Endothelial cell of umbilical vein (primary cell): ENCODE measurements around the gene MYL2. TPM values are rescaled to one million over a fixed set of nuclear protein-coding genes. Genes with fewer than 3 reads are reported as not detected.

Experiments used
- BruUV-seq: library from RNA; stranded (reverse); fragments of 400-500 nt; replicated peaks from 2 replicates; lab custom pipeline; 2021; lab: Mats Ljungman, UMichigan
- CTCF ChIA-PET: fragments of 300-600, 350-600 bp; sonication (Branson Sonifier 250); formaldehyde crosslinking; loops from one replicate; lab custom pipeline; 2021; ENCODE audit warnings: antibody characterized with exemption, inconsistent platforms; lab: Charles Lee
- POLR2A ChIA-PET: fragments of 300-600, 350-600 bp; sonication (Branson Sonifier 250); formaldehyde crosslinking; loops from one replicate; lab custom pipeline; 2021; ENCODE audit warnings: antibody characterized with exemption, inconsistent platforms; lab: Charles Lee
- DNase-seq: peaks from one replicate; pipeline ENCODE4 v3.0.0-alpha.2; 2011; ENCODE audit warnings: low read depth, low spot score
- FAIRE-seq: peaks from 2 replicates; lab custom pipeline; 2011; peaks lifted over from hg19 to GRCh38; lab: Jason Lieb, UNC
- H2AFZ ChIP-seq: 2 replicates; pipeline ENCODE4 v1.6.0; 2012; ENCODE audit warnings: low read depth, low read length, control low read depth, inconsistent platforms
- H3K27ac ChIP-seq: 2 replicates; pipeline ENCODE4 v1.5.1; 2011; ENCODE audit warnings: low read depth, mild to moderate bottlenecking, control low read depth, low read length, moderate library complexity; ENCODE audit not compliant: insufficient read depth
- H3K27me3 ChIP-seq, 2 experiments: 2 replicates each; pipeline versions ENCODE4 v1.6.0 to v1.6.1; 2011; ENCODE audit warnings: low read length in 2 of 2, mixed read lengths in 1 of 2; ENCODE audit not compliant: control insufficient read depth in 2 of 2, insufficient read depth in 2 of 2
- H3K36me3 ChIP-seq, 2 experiments: 2 replicates in 1 of 2; 3 replicates in 1 of 2; pipeline ENCODE4 v1.5.1; 2011; ENCODE audit warnings: low read length in 2 of 2, mild to moderate bottlenecking in 1 of 2, moderate library complexity in 1 of 2; ENCODE audit not compliant: control insufficient read depth in 2 of 2, insufficient read depth in 2 of 2; ENCODE audit errors: extremely low read depth in 1 of 2
- H3K4me1 ChIP-seq: 3 replicates; pipeline ENCODE4 v1.5.1; 2011; ENCODE audit warnings: mild to moderate bottlenecking, low read length; ENCODE audit not compliant: control insufficient read depth, insufficient read depth; ENCODE audit errors: extremely low read depth
- H3K4me2 ChIP-seq: 2 replicates; pipeline ENCODE4 v1.6.1; 2011; ENCODE audit warnings: low read length, control low read depth, mixed read lengths; ENCODE audit not compliant: insufficient read depth
- H3K4me3 ChIP-seq, 3 experiments: fragments of 200-600 bp in 1 of 3; sonication (generic), shearing (Covaris generic) in 1 of 3; replicated peaks in 1 of 3; 2 replicates each; pipeline ENCODE4 v1.5.1; 2011 to 2016; ENCODE audit warnings: control low read depth in 3 of 3, low read length in 3 of 3, mild to moderate bottlenecking in 2 of 3, inconsistent platforms in 1 of 3, low read depth in 1 of 3, moderate library complexity in 1 of 3; ENCODE audit not compliant: insufficient read depth in 1 of 3
- H3K79me2 ChIP-seq: 2 replicates; pipeline ENCODE4 v1.6.0; 2012; ENCODE audit warnings: low read length, inconsistent platforms; ENCODE audit not compliant: control insufficient read depth, insufficient read depth
- H3K9ac ChIP-seq: replicated peaks from 2 replicates; pipeline ENCODE3; 2011; ENCODE audit warnings: low read length, control low read depth; ENCODE audit not compliant: insufficient read depth; ENCODE audit errors: extremely low read depth
- H3K9me1 ChIP-seq: replicated peaks from 3 replicates; pipeline ENCODE4 v1.6.0; 2011; ENCODE audit warnings: mild to moderate bottlenecking, low read length; ENCODE audit not compliant: control insufficient read depth, insufficient read depth; ENCODE audit errors: extremely low read depth
- H3K9me3 ChIP-seq: replicated peaks from 2 replicates; pipeline ENCODE4 v1.5.1; 2012; ENCODE audit warnings: low read length, inconsistent platforms; ENCODE audit not compliant: control insufficient read depth, insufficient read depth
- H4K20me1 ChIP-seq: replicated peaks from 2 replicates; pipeline ENCODE3; 2011; ENCODE audit warnings: mild to moderate bottlenecking, low read length; ENCODE audit not compliant: control insufficient read depth, insufficient read depth; ENCODE audit errors: extremely low read depth
- CTCF ChIP-seq, 2 donors: IDR thresholded peaks; 1 replicate in 1 of 2; 2 replicates in 1 of 2; pipeline ENCODE4 v1.5.1; 2011; ENCODE audit warnings: low read length in 2 of 2, mild to moderate bottlenecking in 2 of 2, moderate library complexity in 2 of 2, control low read depth in 1 of 2, inconsistent platforms in 1 of 2, low read depth in 1 of 2; ENCODE audit not compliant: insufficient read depth in 1 of 2; ENCODE audit errors: extremely low read depth in 1 of 2
- EZH2 ChIP-seq: IDR thresholded peaks from 2 replicates; pipeline ENCODE4 v1.6.1; 2012; ENCODE audit warnings: borderline replicate concordance, low read depth, mild to moderate bottlenecking, moderate library complexity, low read length, inconsistent platforms; ENCODE audit not compliant: severe bottlenecking
- FOS ChIP-seq: IDR thresholded peaks from 2 replicates; pipeline ENCODE4 v1.6.1; 2011; ENCODE audit warnings: mild to moderate bottlenecking, low read length, moderate library complexity, borderline replicate concordance; ENCODE audit not compliant: insufficient read depth
- GATA2 ChIP-seq: IDR thresholded peaks from 2 replicates; pipeline ENCODE4 v1.7.0; 2011; ENCODE audit warnings: low read depth, mild to moderate bottlenecking, moderate library complexity, mixed read lengths, low read length; ENCODE audit not compliant: insufficient read length, insufficient read depth
- JUN ChIP-seq: IDR thresholded peaks from 2 replicates; pipeline ENCODE4 v1.6.1; 2011; ENCODE audit warnings: borderline replicate concordance, low read depth; ENCODE audit not compliant: insufficient read length, insufficient read depth
- MAX ChIP-seq: IDR thresholded peaks from 2 replicates; pipeline ENCODE4 v1.6.1; 2011; ENCODE audit not compliant: insufficient read depth, insufficient read length
- MYC ChIP-seq: IDR thresholded peaks from one replicate; pipeline ENCODE4 v1.6.1; 2011; ENCODE audit warnings: mild to moderate bottlenecking, low read depth, low read length
- POLR2A ChIP-seq: IDR thresholded peaks from 2 replicates; pipeline ENCODE4 v1.6.1; 2012; ENCODE audit warnings: low read depth, mild to moderate bottlenecking, control low read depth, low read length
- POLR2AphosphoS5 ChIP-seq: IDR thresholded peaks from 2 replicates; pipeline ENCODE4 v1.6.1; 2012; ENCODE audit warnings: low read depth, mild to moderate bottlenecking, control low read depth, low read length, moderate library complexity; ENCODE audit not compliant: insufficient read depth
- dilution Hi-C: fragments of 300-500 bp; cut with MboI; formaldehyde crosslinking; loops from one replicate; pipeline ENCODE4 v1.15.0; 2019; ENCODE audit warnings: low sequenced_read_pairs; ENCODE audit not compliant: extremely low pct_ligation_motif_present
- intact Hi-C: fragments of 100-400 bp; cut with micrococcal nuclease; formaldehyde crosslinking; loops from one replicate; pipeline ENCODE4 v1.10.0; 2022
- polyA plus RNA-seq, 4 experiments: library from polyadenylated mRNA; depleted of rRNA in 3 of 4; stranded (reverse) in 3 of 4; unstranded in 1 of 4; fragments of >200 nt; gene quantifications; 2 replicates each; pipeline versions ENCODE4 v1.2.1 to v1.2.3, GENCODE V29; 2011 to 2012; ENCODE audit warnings: missing spikeins in 1 of 4
- total RNA-seq: library from RNA; stranded (reverse); gene quantifications from 2 replicates; pipeline ENCODE4 v1.2.3, GENCODE V29; 2021

MYL2 gene
- total and polyA plus RNA-seq, 2 donors (not counting 3 experiments of a cell fraction or from before 2014, with no cell fraction given), result 0.93 TPM; not detected in 1

GRCh38 chr12:110893956-110894355, 26.4 kb downstream of the MYL2 start:
- no peak for TF ChIP-seq POLR2A
- TF ChIP-seq FOS, result no peak
- no peak for TF ChIP-seq POLR2AphosphoS5
- no peak for TF ChIP-seq MAX
- Histone ChIP-seq H3K27ac (no peak overlapping the region), H3K9me3 (no peaks in the 10 kb centered on the region), H3K9ac (no peak overlapping the region), H3K27me3 (peaks cover 0 to 3% of the 10 kb centered on the region in 2 experiments), H3K36me3 (no peaks in the 10 kb centered on the region), H4K20me1 (no peaks in the 10 kb centered on the region), H2AFZ (no peak overlapping the region), H3K4me1 (peaks cover 9% of the 10 kb centered on the region), H3K4me3 (no peak overlapping the region), H3K4me2 (no peak overlapping the region), H3K9me1 (no peaks in the 10 kb centered on the region), H3K79me2 (no peaks in the 10 kb centered on the region)
- ChIA-PET POLR2A (no interaction called here), CTCF (interaction anchor here (1.4 to 4.3 kb wide), 6 partner anchors 24 to 437 kb away, joined by 3 to 37 read pairs (median 5); no protein-coding TSS in a partner anchor)
- no TSS peak for BruUV-seq
- intact Hi-C loops (loop anchor here (1.0 to 2.0 kb wide), 5 partner anchors 23 to 420 kb away; no protein-coding TSS in a partner anchor), dilution Hi-C loops (no loop called here)
- no peak for DNase-seq
- FAIRE-seq, result no peak

DNA sequence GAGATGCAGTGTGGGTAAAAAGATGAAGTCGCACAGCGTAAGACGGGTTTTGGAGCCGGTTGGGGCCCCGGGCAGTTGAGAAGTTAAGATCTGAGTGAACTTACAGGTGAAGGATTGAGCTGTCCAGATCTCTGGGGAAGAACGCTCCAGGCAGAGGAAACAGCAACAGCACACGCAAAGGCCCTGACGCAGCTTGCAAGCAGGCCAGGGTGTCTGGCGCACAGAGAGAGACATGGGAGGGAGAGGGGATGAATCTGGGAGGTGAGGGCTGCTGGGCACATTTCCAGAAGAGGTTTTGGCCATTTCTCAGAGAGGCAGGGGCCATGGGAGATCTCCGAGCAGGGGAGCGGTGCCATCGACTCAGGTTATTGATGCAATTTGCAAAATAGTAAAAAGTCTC, 31.0 kb downstream of the MYL2 start:
- Histone ChIP-seq H3K27me3 (peaks cover 0 to 3% of the 10 kb centered on the region in 2 experiments), H3K9me1 (no peaks in the 10 kb centered on the region), H3K79me2 (no peaks in the 10 kb centered on the region), H3K9me3 (no peaks in the 10 kb centered on the region), H3K9ac (no peak overlapping the region), H2AFZ (no peak overlapping the region), H3K36me3 (no peaks in the 10 kb centered on the region), H3K4me1 (peaks cover 5% of the 10 kb centered on the region), H3K4me2 (no peak overlapping the region), H4K20me1 (no peaks in the 10 kb centered on the region), H3K27ac (no peak overlapping the region), H3K4me3 (no peak overlapping the region)
- no peak for FAIRE-seq
- ChIA-PET CTCF (no interaction called here), POLR2A (no interaction called here)
- no peak for TF ChIP-seq FOS
- no peak for TF ChIP-seq POLR2AphosphoS5
- no peak for TF ChIP-seq CTCF (IDR thresholded peaks at IDR 0.05; ENCODE audit: extremely low read depth in 1 of 2, insufficient read depth in 1 of 2, low read depth in 1 of 2, low read length in 2 of 2)
- no peak for TF ChIP-seq MYC
- no peak for TF ChIP-seq MAX
- no peak for TF ChIP-seq JUN
- TF ChIP-seq POLR2A, result no peak
- no peak for TF ChIP-seq EZH2
- no peak for TF ChIP-seq GATA2
- dilution Hi-C loops (no loop called here), intact Hi-C loops (loop anchor here (5.0 kb wide), 1 partner anchor 437 kb away; the partner anchor contains the start of gene ARPC3)
- BruUV-seq, result no TSS peak
- DNase-seq, result no peak
